ENCODE data around the gene FNDC3B. TPM values are rescaled to one million over a fixed set of nuclear protein-coding genes. Genes with fewer than 3 reads are reported as not detected.

The FNDC3B gene
- total RNA-seq, 1 donor from 2014 or later = 29.0 TPM

DNA sequence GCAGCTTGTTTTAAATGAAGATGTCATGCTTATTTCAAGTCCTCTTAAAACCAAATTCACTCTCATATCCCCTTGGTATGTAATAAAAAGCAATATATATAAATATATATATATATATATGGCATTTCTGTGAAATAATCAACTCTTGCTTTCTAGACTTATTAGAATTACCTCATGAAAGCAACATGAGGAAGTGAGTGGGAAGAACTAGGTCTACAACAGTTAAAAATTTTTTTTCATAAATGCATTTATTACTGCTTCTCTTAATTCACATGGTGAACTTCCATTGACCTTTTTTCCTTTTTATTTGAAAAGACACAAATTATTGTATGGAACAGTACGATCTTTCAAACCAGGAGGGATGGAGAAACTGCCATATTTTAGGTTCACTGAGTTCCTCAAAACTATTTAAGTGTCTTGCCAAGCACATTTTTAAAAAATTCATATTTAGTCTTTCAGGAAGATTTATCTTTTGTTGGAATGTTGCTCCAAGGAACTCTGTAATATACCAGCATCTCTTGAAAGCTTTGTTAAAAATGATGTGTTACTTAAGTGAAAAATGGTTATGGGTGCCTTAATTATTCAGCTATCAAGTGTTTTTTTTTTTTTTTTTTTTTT is 223.7 kb downstream of the FNDC3B start:
- no peak overlapping the region for H3K4me3 Mint-ChIP-seq
- H3K9me3 Mint-ChIP-seq = no peaks in the 10 kb centered on the region
- peaks cover 11% of the 10 kb centered on the region for H3K36me3 Mint-ChIP-seq (ENCODE audit: low read depth)
- no peak for DNase-seq (ENCODE audit: low spot score)
- H3K27ac Mint-ChIP-seq = no peak overlapping the region
- intact Hi-C loops (cut with micrococcal nuclease) = no loop called here
- no peaks in the 10 kb centered on the region for H3K27me3 Mint-ChIP-seq (ENCODE audit: insufficient read depth)
- H3K4me1 Mint-ChIP-seq (ENCODE audit: low read depth) = no peaks in the 10 kb centered on the region

DNA sequence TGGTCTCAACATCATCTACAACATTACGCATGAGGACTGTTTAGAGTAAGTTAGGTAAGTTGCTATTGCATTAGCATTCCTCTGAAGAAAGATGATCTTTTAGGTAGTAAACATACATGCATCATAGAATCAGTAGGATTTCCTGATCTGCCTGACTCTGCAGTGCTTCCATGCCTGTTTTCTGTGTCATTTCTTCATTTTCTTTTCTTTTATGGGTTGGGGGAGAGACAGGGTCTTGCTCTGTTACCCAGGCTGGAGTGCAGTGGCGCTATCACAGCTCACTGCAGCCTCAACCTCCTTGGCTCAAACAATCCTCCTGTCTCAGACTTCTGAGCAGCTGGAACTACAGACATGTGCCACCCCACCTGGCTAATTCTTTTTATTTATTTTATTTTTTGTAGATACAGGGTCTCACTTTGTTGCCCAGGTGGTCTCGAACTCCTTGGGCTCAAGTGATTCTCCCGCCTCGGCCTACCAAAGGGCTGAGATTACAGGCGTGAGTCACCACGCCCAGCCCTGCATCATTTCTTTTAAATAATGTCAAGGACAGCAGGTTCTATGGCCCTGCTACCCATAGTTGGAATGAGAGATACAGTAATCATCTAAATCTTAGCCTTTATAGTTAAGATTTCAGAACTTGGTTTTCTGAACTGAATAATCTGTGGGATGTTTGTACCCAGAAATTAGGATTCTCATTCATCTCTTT is 224.6 kb downstream of the FNDC3B start:
- no peak overlapping the region for H3K4me3 Mint-ChIP-seq
- no peak overlapping the region for H3K27ac Mint-ChIP-seq
- DNase-seq (ENCODE audit: low spot score) = no peak
- intact Hi-C loops (cut with micrococcal nuclease) = no loop called here
- no peaks in the 10 kb centered on the region for H3K27me3 Mint-ChIP-seq (ENCODE audit: insufficient read depth)
- H3K36me3 Mint-ChIP-seq (ENCODE audit: low read depth) = peaks cover 15% of the 10 kb centered on the region
- H3K4me1 Mint-ChIP-seq (ENCODE audit: low read depth) = no peaks in the 10 kb centered on the region
- no peaks in the 10 kb centered on the region for H3K9me3 Mint-ChIP-seq

DNA sequence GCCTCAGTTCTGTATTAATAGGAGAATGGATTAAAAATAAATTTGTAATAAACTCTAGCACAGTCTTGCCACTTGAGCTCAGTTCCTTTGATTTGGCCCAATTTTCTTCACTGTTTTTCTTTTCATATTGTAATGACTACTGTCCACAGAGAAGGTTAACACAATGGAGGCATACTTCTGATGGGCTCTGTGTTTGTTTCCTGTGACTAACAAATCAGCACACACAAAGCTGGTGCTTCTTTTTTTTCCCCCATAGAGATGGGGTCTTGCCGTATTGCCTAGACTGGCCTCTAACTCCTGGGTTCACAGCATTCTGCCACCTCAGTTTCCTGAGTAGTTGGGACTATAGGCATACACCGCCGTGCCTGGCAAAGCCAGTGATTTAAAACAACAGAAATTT is 226.7 kb downstream of the FNDC3B start:
- intact Hi-C loops (cut with micrococcal nuclease) = no loop called here
- no peak overlapping the region for H3K27ac Mint-ChIP-seq
- H3K9me3 Mint-ChIP-seq = no peaks in the 10 kb centered on the region
- peaks cover 18% of the 10 kb centered on the region for H3K36me3 Mint-ChIP-seq (ENCODE audit: low read depth)
- H3K4me1 Mint-ChIP-seq (ENCODE audit: low read depth) = no peaks in the 10 kb centered on the region
- no peak overlapping the region for H3K4me3 Mint-ChIP-seq
- DNase-seq (ENCODE audit: low spot score) = no peak
- no peaks in the 10 kb centered on the region for H3K27me3 Mint-ChIP-seq (ENCODE audit: insufficient read depth)

DNA sequence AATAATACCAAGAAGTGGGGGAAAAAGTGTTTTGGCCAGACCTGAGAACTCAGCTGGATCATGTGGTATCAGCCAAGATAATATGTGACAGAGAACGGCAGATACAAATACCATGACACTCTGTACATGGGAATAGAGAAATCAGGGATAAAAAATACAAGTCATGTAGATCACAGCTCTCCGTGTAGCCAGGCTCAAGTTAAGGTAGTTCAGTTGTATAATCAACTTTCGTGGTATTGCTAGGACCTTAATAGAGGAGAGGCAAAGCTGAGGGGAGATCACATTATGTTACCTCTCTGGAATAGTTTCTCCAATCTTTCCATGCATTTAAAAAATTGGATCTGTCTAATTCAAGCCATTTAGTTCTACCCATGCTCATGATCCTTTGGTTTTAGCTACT is 229.0 kb downstream of the FNDC3B start:
- DNase-seq (ENCODE audit: low spot score) = no peak
- H3K4me1 Mint-ChIP-seq (ENCODE audit: low read depth) = no peaks in the 10 kb centered on the region
- H3K27me3 Mint-ChIP-seq (ENCODE audit: insufficient read depth) = no peaks in the 10 kb centered on the region
- H3K9me3 Mint-ChIP-seq = no peaks in the 10 kb centered on the region
- H3K4me3 Mint-ChIP-seq = no peak overlapping the region
- H3K27ac Mint-ChIP-seq = no peak overlapping the region
- peaks cover 14% of the 10 kb centered on the region for H3K36me3 Mint-ChIP-seq (ENCODE audit: low read depth)
- intact Hi-C loops (cut with micrococcal nuclease) = no loop called here

DNA sequence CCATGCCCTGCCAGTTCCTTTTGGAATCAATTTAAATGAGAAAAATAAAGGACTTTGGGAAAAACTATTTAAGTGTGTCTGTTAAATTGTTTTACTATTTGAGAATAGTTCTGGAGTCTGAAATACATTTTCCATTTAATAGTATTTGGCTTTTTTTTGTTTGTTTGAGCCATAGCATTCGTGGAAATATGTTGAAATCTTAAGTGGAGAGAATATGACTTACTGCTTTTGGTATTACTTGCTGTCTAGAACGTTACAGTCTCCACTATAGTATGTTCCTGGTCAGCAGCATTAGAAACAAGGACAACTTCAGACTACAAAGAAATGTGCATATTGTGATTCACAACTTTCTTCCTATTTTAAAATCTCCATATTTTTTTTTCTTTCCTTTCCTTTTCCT is 229.5 kb downstream of the FNDC3B start:
- no peaks in the 10 kb centered on the region for H3K9me3 Mint-ChIP-seq
- no peaks in the 10 kb centered on the region for H3K27me3 Mint-ChIP-seq (ENCODE audit: insufficient read depth)
- H3K4me3 Mint-ChIP-seq = no peak overlapping the region
- no peak overlapping the region for H3K27ac Mint-ChIP-seq
- intact Hi-C loops (cut with micrococcal nuclease) = no loop called here
- H3K4me1 Mint-ChIP-seq (ENCODE audit: low read depth) = no peaks in the 10 kb centered on the region
- H3K36me3 Mint-ChIP-seq (ENCODE audit: low read depth) = peaks cover 14% of the 10 kb centered on the region
- no peak for DNase-seq (ENCODE audit: low spot score)

DNA sequence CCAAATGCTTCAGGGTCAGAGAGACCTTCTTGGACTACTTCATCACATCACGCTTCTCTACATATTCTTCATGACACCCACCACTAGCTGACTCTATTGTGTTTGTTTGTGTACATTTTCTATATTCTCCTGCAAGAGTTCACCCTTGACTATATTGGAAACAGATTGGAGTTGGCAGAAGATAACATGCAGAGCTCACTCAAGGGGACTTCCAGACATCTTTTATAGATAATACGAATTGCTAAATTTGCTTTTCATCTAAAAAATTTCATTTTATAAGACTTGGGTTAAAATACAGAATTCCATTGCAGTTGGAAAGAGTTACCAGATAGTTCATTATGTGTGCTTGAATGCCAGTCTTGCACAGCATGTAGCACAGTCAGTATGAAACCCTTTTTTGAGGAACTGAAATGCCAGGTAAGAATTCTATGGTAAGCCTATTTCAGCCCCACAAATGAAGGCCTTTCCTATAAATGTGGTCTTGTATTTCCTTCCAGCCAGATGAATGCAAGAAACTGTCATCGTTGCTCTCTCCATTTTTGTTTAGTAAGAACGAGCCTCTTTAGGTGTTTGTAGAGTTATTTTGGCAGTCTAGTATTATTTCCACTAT is 231.3 kb downstream of the FNDC3B start:
- H3K9me3 Mint-ChIP-seq = no peaks in the 10 kb centered on the region
- no peak for DNase-seq (ENCODE audit: low spot score)
- H3K36me3 Mint-ChIP-seq (ENCODE audit: low read depth) = peaks cover 18% of the 10 kb centered on the region
- H3K4me3 Mint-ChIP-seq = no peak overlapping the region
- no peak overlapping the region for H3K27ac Mint-ChIP-seq
- H3K27me3 Mint-ChIP-seq (ENCODE audit: insufficient read depth) = no peaks in the 10 kb centered on the region
- intact Hi-C loops (cut with micrococcal nuclease) = no loop called here
- H3K4me1 Mint-ChIP-seq (ENCODE audit: low read depth) = no peaks in the 10 kb centered on the region

DNA sequence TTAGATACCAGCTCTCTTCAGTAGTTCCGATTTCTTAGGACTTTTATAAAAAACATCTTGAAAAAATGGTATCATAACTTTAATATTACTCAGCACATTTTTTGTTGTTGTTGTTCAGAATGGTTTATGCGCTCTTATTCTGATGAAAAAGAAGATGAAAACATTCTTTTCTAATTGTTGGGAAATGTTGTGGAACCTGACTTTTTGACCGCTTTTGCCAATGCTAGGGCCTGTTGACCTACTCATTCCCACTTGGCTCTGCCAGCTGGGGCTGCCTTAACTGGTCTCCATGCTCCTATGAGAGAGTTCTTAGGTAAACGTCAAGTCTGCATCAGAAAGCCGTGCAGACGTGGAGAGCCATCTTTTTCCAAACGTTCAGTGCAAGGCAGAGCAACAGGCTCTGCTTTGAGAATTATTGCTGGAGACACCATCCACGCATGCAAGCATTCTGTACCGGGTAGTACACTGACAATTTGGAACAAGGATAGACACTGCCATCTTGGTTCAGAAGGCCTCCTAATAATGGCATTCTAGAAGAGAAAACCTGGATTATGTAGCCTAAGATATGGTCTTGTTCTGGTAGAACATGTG is 232.1 kb downstream of the FNDC3B start:
- intact Hi-C loops (cut with micrococcal nuclease) = no loop called here
- DNase-seq (ENCODE audit: low spot score) = no peak
- Mint-ChIP-seq H3K27me3 (ENCODE audit: insufficient read depth) (no peaks in the 10 kb centered on the region), H3K9me3 (no peaks in the 10 kb centered on the region), H3K27ac (no peak overlapping the region), H3K36me3 (ENCODE audit: low read depth) (peaks cover 18% of the 10 kb centered on the region), H3K4me3 (no peak overlapping the region), H3K4me1 (ENCODE audit: low read depth) (no peaks in the 10 kb centered on the region)

DNA sequence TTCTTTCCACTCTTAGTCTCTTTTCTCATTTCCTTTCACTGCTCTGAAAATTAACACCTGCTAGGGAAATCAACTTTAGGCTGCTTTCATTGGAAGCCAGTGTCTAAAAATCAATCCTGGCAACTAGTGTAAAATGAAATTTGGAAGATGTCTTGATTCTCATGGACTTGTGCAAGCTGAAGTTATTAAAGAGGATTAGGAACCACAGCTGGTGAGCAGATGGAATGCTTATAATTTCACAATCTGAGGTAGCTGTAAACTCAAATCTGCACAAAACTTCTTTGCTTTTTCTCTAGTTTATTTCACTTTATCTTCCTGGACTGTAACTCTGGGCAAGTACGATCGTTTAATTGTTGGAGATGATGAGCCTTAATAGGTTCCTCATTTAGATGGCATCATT is 233.3 kb downstream of the FNDC3B start:
- no peak overlapping the region for H3K4me3 Mint-ChIP-seq
- H3K27me3 Mint-ChIP-seq (ENCODE audit: insufficient read depth) = no peaks in the 10 kb centered on the region
- DNase-seq (ENCODE audit: low spot score) = no peak
- no peak overlapping the region for H3K27ac Mint-ChIP-seq
- no peaks in the 10 kb centered on the region for H3K4me1 Mint-ChIP-seq (ENCODE audit: low read depth)
- intact Hi-C loops (cut with micrococcal nuclease) = no loop called here
- H3K9me3 Mint-ChIP-seq = no peaks in the 10 kb centered on the region
- peaks cover 14% of the 10 kb centered on the region for H3K36me3 Mint-ChIP-seq (ENCODE audit: low read depth)

DNA sequence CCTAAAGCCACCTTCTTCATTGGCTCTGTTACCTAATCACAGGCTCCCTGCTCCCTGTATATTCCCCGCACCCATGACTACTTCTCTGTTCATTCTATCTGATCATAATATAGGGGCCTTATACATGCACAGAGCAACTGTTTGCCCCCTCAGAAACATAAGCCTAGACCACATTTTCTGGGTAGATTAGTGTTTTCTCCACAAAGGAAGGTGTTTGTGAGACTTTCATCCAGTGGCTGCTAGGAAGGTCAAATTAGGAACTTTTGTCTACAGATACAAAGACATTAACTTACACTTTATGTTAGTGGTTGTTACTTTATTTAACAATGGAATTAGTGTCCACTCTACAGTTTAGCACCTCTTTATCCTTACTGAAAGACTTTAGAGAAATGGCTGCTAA is 234.0 kb downstream of the FNDC3B start:
- intact Hi-C loops (cut with micrococcal nuclease) = no loop called here
- Mint-ChIP-seq H3K4me3 (no peak overlapping the region), H3K4me1 (ENCODE audit: low read depth) (no peaks in the 10 kb centered on the region)

DNA sequence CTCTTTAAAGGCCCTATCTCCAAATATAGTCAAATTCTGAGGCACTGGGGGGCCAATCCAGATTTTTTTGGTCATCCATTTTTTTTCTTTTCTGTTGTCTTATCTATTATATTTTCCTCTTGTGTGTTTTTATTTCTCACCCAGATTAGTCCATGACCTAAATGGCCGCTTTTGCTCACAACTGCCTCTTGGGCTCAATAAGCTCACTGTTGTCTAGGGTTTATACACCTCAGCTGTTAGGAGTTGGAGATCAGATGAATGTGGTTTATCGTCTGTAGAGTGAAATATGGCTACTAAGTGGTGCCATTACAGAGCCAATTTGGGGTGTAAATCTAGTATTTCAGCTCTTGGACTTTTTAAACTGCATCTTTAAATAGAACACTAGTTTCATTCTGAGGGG is 235.5 kb downstream of the FNDC3B start:
- Mint-ChIP-seq H3K4me1 (ENCODE audit: low read depth) (no peaks in the 10 kb centered on the region), H3K9me3 (no peaks in the 10 kb centered on the region), H3K36me3 (ENCODE audit: low read depth) (peaks cover 10% of the 10 kb centered on the region), H3K4me3 (no peak overlapping the region), H3K27ac (no peak overlapping the region), H3K27me3 (ENCODE audit: insufficient read depth) (no peaks in the 10 kb centered on the region)
- no peak for DNase-seq (ENCODE audit: low spot score)
- intact Hi-C loops (cut with micrococcal nuclease) = no loop called here

More for the DNA sequence above, 234.0 kb downstream of the FNDC3B start:
- Mint-ChIP-seq H3K27ac (no peak overlapping the region), H3K27me3 (ENCODE audit: insufficient read depth) (no peaks in the 10 kb centered on the region), H3K9me3 (no peaks in the 10 kb centered on the region), H3K36me3 (ENCODE audit: low read depth) (peaks cover 14% of the 10 kb centered on the region)
- DNase-seq (ENCODE audit: low spot score) = no peak

DNA sequence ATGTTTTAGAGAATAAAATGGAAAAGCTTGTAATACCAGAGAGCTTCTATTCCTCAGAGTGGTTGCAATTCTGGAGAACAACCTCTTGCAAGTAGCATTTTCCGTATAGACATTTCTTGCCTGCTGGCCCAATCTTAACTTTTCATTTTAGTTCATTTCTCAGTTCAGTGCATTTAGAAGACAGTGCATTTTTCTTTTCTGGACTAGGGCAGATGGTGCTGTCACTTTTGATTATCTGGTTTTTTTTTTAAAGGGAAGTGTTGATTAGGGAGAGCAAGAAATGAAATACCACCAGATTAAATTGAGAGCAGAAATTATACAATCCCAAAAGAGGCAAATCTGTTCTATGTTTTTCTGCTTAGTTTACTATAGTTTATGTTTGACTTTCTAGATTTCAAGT is 236.2 kb downstream of the FNDC3B start:
- no peak for DNase-seq (ENCODE audit: low spot score)
- no peaks in the 10 kb centered on the region for H3K4me1 Mint-ChIP-seq (ENCODE audit: low read depth)
- no peaks in the 10 kb centered on the region for H3K9me3 Mint-ChIP-seq
- no peak overlapping the region for H3K4me3 Mint-ChIP-seq
- H3K27me3 Mint-ChIP-seq (ENCODE audit: insufficient read depth) = no peaks in the 10 kb centered on the region
- H3K36me3 Mint-ChIP-seq (ENCODE audit: low read depth) = peaks cover 6% of the 10 kb centered on the region
- intact Hi-C loops (cut with micrococcal nuclease) = no loop called here
- no peak overlapping the region for H3K27ac Mint-ChIP-seq

DNA sequence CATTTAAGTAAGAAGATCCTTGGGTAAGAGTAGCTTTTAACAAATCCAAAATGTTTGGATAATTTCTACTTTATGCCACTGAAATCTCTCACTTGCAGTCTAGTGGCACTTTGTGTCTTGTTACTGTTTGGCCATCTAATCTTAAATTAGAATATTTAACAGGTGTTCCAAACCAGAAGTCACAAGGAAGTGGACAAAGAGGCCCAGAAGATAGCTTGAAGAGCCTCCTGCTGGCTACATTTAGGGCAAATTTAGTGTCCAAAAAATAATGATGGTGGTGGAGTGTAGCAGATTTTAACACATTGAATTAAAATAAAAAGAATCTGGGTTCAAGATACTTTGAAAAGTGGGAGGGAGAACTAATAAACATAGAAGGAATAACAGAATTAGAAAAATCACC is 236.7 kb downstream of the FNDC3B start:
- peaks cover 6% of the 10 kb centered on the region for H3K36me3 Mint-ChIP-seq (ENCODE audit: low read depth)
- H3K9me3 Mint-ChIP-seq = no peaks in the 10 kb centered on the region
- no peaks in the 10 kb centered on the region for H3K27me3 Mint-ChIP-seq (ENCODE audit: insufficient read depth)
- H3K4me3 Mint-ChIP-seq = no peak overlapping the region
- no peak for DNase-seq (ENCODE audit: low spot score)
- intact Hi-C loops (cut with micrococcal nuclease) = no loop called here
- no peaks in the 10 kb centered on the region for H3K4me1 Mint-ChIP-seq (ENCODE audit: low read depth)
- no peak overlapping the region for H3K27ac Mint-ChIP-seq

DNA sequence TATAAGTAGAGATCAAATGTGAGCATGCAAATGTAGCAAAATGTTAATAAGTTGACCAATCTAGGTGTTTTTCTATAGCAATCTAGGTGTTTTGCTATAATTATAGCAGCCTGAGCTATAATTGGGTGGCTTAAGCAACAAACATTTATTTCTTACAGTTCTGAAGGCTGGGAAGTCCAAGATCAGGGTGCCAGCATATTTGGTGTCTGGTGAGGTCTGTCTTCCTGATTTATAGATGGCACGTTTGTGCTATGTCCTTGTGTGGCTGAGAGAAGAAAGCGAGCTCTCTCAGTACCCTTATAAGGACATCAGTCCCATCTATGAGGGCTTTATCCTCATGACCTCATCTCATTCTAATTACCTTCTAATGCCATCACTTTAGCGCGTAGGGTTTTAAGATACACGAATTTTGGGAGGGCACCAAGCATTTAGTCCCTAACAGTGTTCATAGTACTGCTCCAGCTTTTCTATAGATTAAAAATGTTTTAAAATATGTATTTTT is 237.8 kb downstream of the FNDC3B start:
- no peak for DNase-seq (ENCODE audit: low spot score)
- no peaks in the 10 kb centered on the region for H3K9me3 Mint-ChIP-seq
- H3K27me3 Mint-ChIP-seq (ENCODE audit: insufficient read depth) = no peaks in the 10 kb centered on the region
- intact Hi-C loops (cut with micrococcal nuclease) = no loop called here
- H3K27ac Mint-ChIP-seq = no peak overlapping the region
- peaks cover 6% of the 10 kb centered on the region for H3K36me3 Mint-ChIP-seq (ENCODE audit: low read depth)
- H3K4me1 Mint-ChIP-seq (ENCODE audit: low read depth) = no peaks in the 10 kb centered on the region
- no peak overlapping the region for H3K4me3 Mint-ChIP-seq

Data from activated T-helper 1 cell treated with anti-CD3 and anti-CD28 coated beads, Interleukin-12 subunit alpha, Interleukin-12 subunit beta, Interleukin-2, Interleukin-4 antibody, amounts not matched to agents 30 ng/mL and 10 ng/mL and 1 ng/mL, durations not matched to agents 14 hours and 24 hours and 36 hours (primary cell).